ENCODE data around the gene OR51B2. TPM values are rescaled to one million over a fixed set of nuclear protein-coding genes. Genes with fewer than 3 reads are reported as not detected.
"Not testable (repeated sequence)": the region's sequence is repeated elsewhere in the genome, so short reads cannot be mapped to it uniquely, and the experiment has no call there.

The OR51B2 gene
- total RNA-seq, 2 donors from 2014 or later, result not detected

GRCh38 chr11:5317292-5317691, 6.8 kb downstream of the OR51B2 start:
- intact Hi-C loops (cut with DNase I), result no loop called here
- DNase-seq (ENCODE audit: low spot score), result no peak

- DNase-seq (ENCODE audit: low spot score); intact Hi-C loops (cut with DNase I): not testable (repeated sequence)
These were observed 10.6 kb downstream of the OR51B2 start for GRCh38 chr11:5313326-5314023.

- intact Hi-C loops (cut with DNase I), result no loop called here
These were observed 13.7 kb downstream of the OR51B2 start for GRCh38 chr11:5310423-5310822.

GRCh38 chr11:5307256-5308019, 16.7 kb downstream of the OR51B2 start:
- DNase-seq (ENCODE audit: low spot score), result no peak
- intact Hi-C loops (cut with DNase I), result no loop called here

More at GRCh38 chr11:5310423-5310822, 13.7 kb downstream of the OR51B2 start:
- DNase-seq (ENCODE audit: low spot score), result no peak

- intact Hi-C loops (cut with DNase I), result no loop called here
- no peak for DNase-seq (ENCODE audit: low spot score)
These were observed 20.1 kb downstream of the OR51B2 start for GRCh38 chr11:5304046-5304445.

GRCh38 chr11:5303626-5304025, 20.5 kb downstream of the OR51B2 start:
- no peak for DNase-seq (ENCODE audit: low spot score)
- intact Hi-C loops (cut with DNase I), result no loop called here

- DNase-seq (ENCODE audit: low spot score), result no peak
These were observed 22.3 kb downstream of the OR51B2 start, which contains the start of gene OR51B4 for GRCh38 chr11:5301846-5302245. TSS of gene OR51B4 (minus strand) at chr11:5301946. CDS start at chr11:5301946, 0 bp downstream.

GRCh38 chr11:5300251-5300650, 23.8 kb downstream of the OR51B2 start:
- intact Hi-C loops (cut with DNase I), result no loop called here
- DNase-seq (ENCODE audit: low spot score), result no peak

More at GRCh38 chr11:5301846-5302245, 22.3 kb downstream of the OR51B2 start, which contains the start of gene OR51B4:
- intact Hi-C loops (cut with DNase I), result no loop called here

GRCh38 chr11:5298451-5298850, 25.6 kb downstream of the OR51B2 start:
- intact Hi-C loops (cut with DNase I), result no loop called here

GRCh38 chr11:5297721-5298323, 26.3 kb downstream of the OR51B2 start:
- DNase-seq (ENCODE audit: low spot score), result no peak
- intact Hi-C loops (cut with DNase I), result no loop called here

More at GRCh38 chr11:5298451-5298850, 25.6 kb downstream of the OR51B2 start:
- no peak for DNase-seq (ENCODE audit: low spot score)

- intact Hi-C loops (cut with DNase I); DNase-seq (ENCODE audit: low spot score): not testable (repeated sequence)
These were observed 29.6 kb downstream of the OR51B2 start for GRCh38 chr11:5294342-5294995.

GRCh38 chr11:5293028-5293427, 31.1 kb downstream of the OR51B2 start:
- intact Hi-C loops (cut with DNase I), result no loop called here
- no peak for DNase-seq (ENCODE audit: low spot score)

- no peak for DNase-seq (ENCODE audit: low spot score)
These were observed 32.8 kb downstream of the OR51B2 start for GRCh38 chr11:5291207-5291838.

GRCh38 chr11:5290106-5290505, 34.0 kb downstream of the OR51B2 start:
- intact Hi-C loops (cut with DNase I), result no loop called here
- no peak for DNase-seq (ENCODE audit: low spot score)

More at GRCh38 chr11:5291207-5291838, 32.8 kb downstream of the OR51B2 start:
- intact Hi-C loops (cut with DNase I), result no loop called here

GRCh38 chr11:5289696-5290095, 34.4 kb downstream of the OR51B2 start:
- intact Hi-C loops (cut with DNase I), result loop anchor here in 1 of 2 donors (10.0 kb wide), 2 partner anchors 85 to 505 kb away; partner anchors contain the start of gene OR51V1
- no peak for DNase-seq (ENCODE audit: low spot score)

- no peak for DNase-seq (ENCODE audit: low spot score)
- intact Hi-C loops (cut with DNase I), result loop anchor here in 1 of 2 donors (10.0 kb wide), 2 partner anchors 84 to 504 kb away; partner anchors contain the start of gene OR51V1
These were observed 35.1 kb downstream of the OR51B2 start for GRCh38 chr11:5288906-5289550.

GRCh38 chr11:5288108-5288905, 35.8 kb downstream of the OR51B2 start:
- intact Hi-C loops (cut with DNase I), result loop anchor here in 1 of 2 donors (10.0 kb wide), 2 partner anchors 84 to 504 kb away; partner anchors contain the start of gene OR51V1
- DNase-seq (ENCODE audit: low spot score), result no peak

All from posterior vena cava (tissue), 2 donors.